ENCODE results near the gene PRAMEF12.
"Not testable (repeated sequence)": the region's sequence is repeated elsewhere in the genome, so short reads cannot be mapped to it uniquely, and the experiment has no call there.

The PRAMEF12 gene

GRCh38 chr1:12771186-12771585, 2.4 kb upstream of the PRAMEF12 start:
- no peak for DNase-seq

DNA sequence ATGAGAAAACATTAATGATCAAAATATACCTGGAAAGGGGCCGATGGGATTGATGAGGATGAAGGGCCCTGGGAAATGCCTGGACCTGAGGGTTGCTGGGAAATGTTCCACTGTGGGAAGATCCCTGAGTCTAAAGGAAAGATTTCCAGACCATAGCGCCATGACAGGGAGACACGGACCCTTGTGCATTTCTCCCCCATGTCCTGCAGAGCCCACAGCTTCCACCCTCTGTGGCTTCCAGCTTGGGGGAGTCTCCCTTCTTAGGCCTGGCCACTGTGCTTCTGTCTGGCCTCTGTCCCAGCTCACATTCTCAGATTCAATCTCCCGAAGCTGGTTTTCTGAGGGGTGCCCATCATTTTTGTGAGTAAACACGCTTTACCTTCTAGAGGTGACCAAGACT, 1.0 kb upstream of the PRAMEF12 start:
- DNase-seq: no peak

- no peak for DNase-seq
Measured at GRCh38 chr1:12774801-12775345, 1.3 kb downstream of the PRAMEF12 start.

- no peak for DNase-seq
Measured at GRCh38 chr1:12775443-12775842, 1.9 kb downstream of the PRAMEF12 start.

DNA sequence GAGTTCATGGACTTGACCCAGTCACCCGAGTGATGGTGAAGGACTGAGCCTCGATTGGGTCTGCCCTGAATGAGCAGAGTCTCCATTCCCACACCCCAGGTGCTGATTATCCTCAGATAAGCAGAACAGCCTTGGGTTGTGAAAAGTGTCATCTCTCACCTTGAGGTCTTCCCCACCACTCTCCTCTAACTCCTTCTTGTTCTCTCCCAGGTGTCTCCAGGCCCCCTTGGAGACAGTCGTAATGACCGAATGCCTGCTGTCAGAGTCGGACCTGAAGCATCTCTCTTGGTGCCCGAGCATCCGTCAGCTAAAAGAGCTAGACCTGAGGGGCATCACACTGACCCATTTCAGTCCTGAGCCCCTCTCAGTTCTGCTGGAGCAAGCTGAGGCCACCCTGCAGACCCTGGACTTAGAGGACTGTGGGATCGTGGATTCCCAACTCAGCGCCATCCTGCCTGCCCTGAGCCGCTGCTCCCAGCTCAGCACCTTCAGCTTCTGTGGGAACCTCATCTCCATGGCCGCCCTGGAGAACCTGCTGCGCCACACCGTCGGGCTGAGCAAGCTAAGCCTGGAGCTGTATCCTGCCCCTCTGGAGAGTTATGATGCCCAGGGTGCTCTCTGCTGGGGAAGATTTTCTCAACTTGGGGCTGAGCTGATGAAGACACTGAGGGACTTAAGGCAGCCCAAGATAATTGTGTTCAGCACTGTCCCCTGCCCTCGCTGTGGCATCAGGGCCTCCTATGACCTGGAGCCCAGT, 3.4 kb downstream of the PRAMEF12 start:
- DNase-seq: no peak

- no peak for DNase-seq
Measured at GRCh38 chr1:12778061-12778460, 4.5 kb downstream of the PRAMEF12 start.

GRCh38 chr1:12778907-12779306, 5.4 kb downstream of the PRAMEF12 start:
- no peak for DNase-seq

DNA sequence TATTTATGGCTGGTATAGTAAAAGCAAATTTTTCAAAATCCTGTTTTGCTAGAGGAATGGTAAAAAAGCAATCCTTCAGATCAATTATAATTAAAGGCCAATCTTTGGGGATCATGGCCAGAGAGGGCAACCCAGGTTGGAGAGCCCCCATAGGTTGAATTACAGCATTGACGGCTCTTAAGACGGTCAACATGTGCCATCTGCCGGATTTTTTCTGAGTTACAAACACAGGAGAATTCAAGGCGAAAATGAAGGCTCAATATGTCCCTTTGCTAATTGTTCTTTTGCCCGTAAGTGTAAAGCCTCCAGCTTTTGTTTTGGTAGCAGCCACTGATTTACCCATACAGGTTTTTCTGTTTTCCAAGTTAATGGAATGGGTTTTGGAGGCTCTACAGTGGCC, 8.0 kb downstream of the PRAMEF12 start:
- not testable (repeated sequence) for DNase-seq

- not testable (repeated sequence) for DNase-seq
Measured at GRCh38 chr1:12783783-12784182, 10.2 kb downstream of the PRAMEF12 start.

DNA sequence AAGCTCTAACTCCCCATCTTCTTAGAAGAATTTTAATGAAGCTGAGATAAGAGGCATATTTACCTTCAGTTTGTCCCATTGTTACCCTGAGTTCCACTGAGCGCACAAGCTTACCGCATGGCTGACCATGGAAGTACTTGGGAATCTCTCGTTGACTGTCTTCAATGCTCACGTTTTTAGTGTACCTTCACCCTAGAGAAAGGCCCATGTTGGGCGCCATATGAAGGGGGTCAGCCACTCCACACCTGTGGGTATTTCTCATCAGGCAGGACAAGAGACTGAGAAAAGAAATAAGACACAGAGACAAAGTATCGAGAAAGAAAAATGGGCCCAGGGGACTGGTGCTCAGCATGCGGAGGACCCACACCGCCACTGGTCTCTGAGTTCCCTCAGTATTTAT, 11.2 kb downstream of the PRAMEF12 start:
- DNase-seq: not testable (repeated sequence)

GRCh38 chr1:12791097-12791496, 17.6 kb downstream of the PRAMEF12 start, which contains the start of gene PRAMEF1:
PRAMEF1 (plus strand) TSS chr1:12791397; CDS start chr1:12793228, 1,831 bp downstream.
- DNase-seq: not testable (repeated sequence)

DNA sequence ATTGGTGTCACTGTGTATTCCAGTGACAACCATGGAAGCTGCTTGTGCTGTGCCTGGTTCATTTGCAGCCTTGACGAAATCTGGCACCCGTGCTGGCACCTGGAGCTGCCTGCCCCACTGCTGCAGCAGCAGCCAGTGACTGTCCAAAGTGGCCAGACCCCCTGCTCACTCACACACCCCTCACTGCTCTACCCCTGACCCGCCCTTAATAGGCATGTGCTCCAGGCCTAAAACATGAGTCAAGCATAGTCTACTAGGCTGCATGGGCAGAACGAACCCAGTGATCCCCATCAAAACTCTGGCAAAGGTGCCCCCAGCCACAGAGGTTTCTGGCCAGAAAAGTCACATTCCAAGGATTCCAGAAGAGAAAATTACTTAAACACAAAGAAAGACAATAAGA, 25.4 kb downstream of the PRAMEF12 start:
- no peak for DNase-seq

- DNase-seq: no peak
Measured at GRCh38 chr1:12799730-12800129, 26.2 kb downstream of the PRAMEF12 start.

- DNase-seq: no peak
Measured at GRCh38 chr1:12809933-12810332, 36.4 kb downstream of the PRAMEF12 start.

GRCh38 chr1:12810691-12811408, 37.3 kb downstream of the PRAMEF12 start:
- DNase-seq: no peak

DNA sequence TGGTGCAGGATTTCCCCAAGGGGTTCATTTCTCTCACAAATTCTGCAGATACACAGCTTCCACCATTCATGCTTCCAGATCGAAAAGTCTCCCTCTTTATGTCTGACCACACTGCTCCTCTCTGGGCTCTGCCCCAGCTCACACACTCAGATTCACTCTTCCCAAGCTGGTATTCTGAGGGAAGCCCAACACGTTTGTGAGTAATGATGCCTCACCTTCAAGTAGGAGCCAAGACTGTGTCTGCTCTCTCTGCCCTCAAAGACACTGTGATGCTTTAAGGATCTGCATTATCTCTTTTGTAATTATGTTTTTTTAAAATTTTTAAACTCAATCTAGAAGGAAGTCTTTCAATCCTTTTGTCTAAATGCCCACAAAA, 37.9 kb downstream of the PRAMEF12 start:
- DNase-seq: no peak

GRCh38 chr1:12819061-12819460, 45.5 kb downstream of the PRAMEF12 start:
- not testable (repeated sequence) for DNase-seq
